H1 (cell line): ENCODE results near the gene GZMM. TPM values are rescaled to one million over a fixed set of nuclear protein-coding genes. Genes with fewer than 3 reads are reported as not detected.

Experiments used
- CTCF ChIA-PET: fragments of 300-600 bp; sonication (Branson Sonifier 250); formaldehyde crosslinking; loops from one replicate; lab custom pipeline; 2021; ENCODE audit not compliant: partially characterized antibody; lab: Charles Lee
- POLR2A ChIA-PET: fragments of 300-600 bp; sonication (Branson Sonifier 250); formaldehyde crosslinking; loops from one replicate; lab custom pipeline; 2021; ENCODE audit warnings: inconsistent platforms; ENCODE audit not compliant: partially characterized antibody; lab: Charles Lee
- DNase-seq, 2 experiments: peaks; one replicate each; pipeline versions ENCODE4 v3.0.0 to v3.0.0-alpha.2; 2010 to 2022; ENCODE audit warnings: low spot score in 2 of 2, low read depth in 1 of 2, mixed read lengths in 1 of 2
- FAIRE-seq: peaks from 2 replicates; lab custom pipeline; 2011; peaks lifted over from hg19 to GRCh38; lab: Jason Lieb, UNC
- H2AFZ ChIP-seq: 2 replicates; pipeline ENCODE4 v1.8.1; 2012; ENCODE audit warnings: low read length, inconsistent platforms
- H2AK5ac ChIP-seq: 2 replicates; pipeline ENCODE4 v1.6.1; 2013; ENCODE audit warnings: low read depth, low read length
- H2BK120ac ChIP-seq: replicated peaks from 2 replicates; pipeline ENCODE3; 2013; ENCODE audit warnings: low read depth, low read length, inconsistent platforms
- H2BK12ac ChIP-seq: 2 replicates; pipeline ENCODE4 v1.6.1; 2013; ENCODE audit warnings: low read depth, low read length
- H2BK15ac ChIP-seq: 2 replicates; pipeline ENCODE4 v1.6.1; 2013; ENCODE audit warnings: low read length
- H2BK20ac ChIP-seq: 2 replicates; pipeline ENCODE4 v1.6.1; 2013; ENCODE audit warnings: low read length
- H2BK5ac ChIP-seq: 2 replicates; pipeline ENCODE4 v1.6.1; 2013; ENCODE audit warnings: low read depth, low read length
- H3K14ac ChIP-seq: 2 replicates; pipeline ENCODE4 v1.6.1; 2013; ENCODE audit warnings: inconsistent platforms; ENCODE audit not compliant: insufficient read length
- H3K18ac ChIP-seq: 2 replicates; pipeline ENCODE4 v1.6.1; 2013; ENCODE audit warnings: low read length; ENCODE audit errors: extremely low read depth
- H3K23ac ChIP-seq: 2 replicates; pipeline ENCODE4 v1.6.1; 2013; ENCODE audit warnings: inconsistent platforms; ENCODE audit not compliant: insufficient read length
- H3K23me2 ChIP-seq: 2 replicates; pipeline ENCODE4 v1.6.1; 2013; ENCODE audit warnings: low read depth, low read length
- H3K27ac ChIP-seq: 2 replicates; pipeline ENCODE4 v1.6.1; 2011; ENCODE audit warnings: low read depth, low read length, inconsistent platforms
- H3K27me3 ChIP-seq, 4 experiments: replicated peaks in 1 of 4; 1 replicate in 1 of 4; 2 replicates in 3 of 4; pipeline versions ENCODE4 v1.6.1 to v1.8.1; 2011 to 2013; ENCODE audit warnings: low read length in 3 of 4, mild to moderate bottlenecking in 3 of 4, inconsistent platforms in 2 of 4, mixed read lengths in 2 of 4, moderate library complexity in 1 of 4; ENCODE audit not compliant: control insufficient read depth in 3 of 4, insufficient read depth in 3 of 4; ENCODE audit errors: extremely low read depth in 1 of 4
- H3K36me3 ChIP-seq, 4 experiments: 2 replicates each; pipeline versions ENCODE4 v1.6.1 to v1.8.1; 2011 to 2013; ENCODE audit warnings: mild to moderate bottlenecking in 4 of 4, low read length in 3 of 4, moderate library complexity in 2 of 4, control low read depth in 1 of 4, inconsistent platforms in 1 of 4; ENCODE audit not compliant: insufficient read depth in 4 of 4, control insufficient read depth in 2 of 4
- H3K4ac ChIP-seq: replicated peaks from 2 replicates; pipeline ENCODE3; 2013; ENCODE audit warnings: low read length, low read depth, mixed read lengths, inconsistent platforms; ENCODE audit not compliant: insufficient read length
- H3K4me1 ChIP-seq, 4 experiments: replicated peaks in 1 of 4; 1 replicate in 1 of 4; 2 replicates in 3 of 4; pipeline versions ENCODE4 v1.6.1 to v1.8.1; 2011 to 2013; ENCODE audit warnings: low read length in 3 of 4, inconsistent platforms in 2 of 4, mixed read lengths in 1 of 4; ENCODE audit not compliant: insufficient read depth in 4 of 4, control insufficient read depth in 3 of 4
- H3K4me2 ChIP-seq, 2 experiments: 2 replicates each; pipeline versions ENCODE4 v1.6.1 to v1.8.1; 2011 to 2013; ENCODE audit warnings: low read depth in 2 of 2, low read length in 2 of 2, control low read depth in 1 of 2, inconsistent platforms in 1 of 2, mild to moderate bottlenecking in 1 of 2; ENCODE audit not compliant: insufficient read depth in 1 of 2
- H3K4me3 ChIP-seq, 4 experiments: fragments of 200-600, 300-600 bp in 1 of 4; sonication (generic), shearing (Covaris generic), sonication (Bioruptor Twin) in 1 of 4; 2 replicates each; pipeline versions ENCODE4 v1.5.1 to v1.8.1; 2011 to 2016; ENCODE audit warnings: low read length in 4 of 4, low read depth in 3 of 4, control low read depth in 2 of 4, inconsistent platforms in 2 of 4, mild to moderate bottlenecking in 2 of 4, mixed read lengths in 1 of 4, moderate library complexity in 1 of 4; ENCODE audit not compliant: insufficient read depth in 2 of 4; ENCODE audit errors: extremely low read depth in 1 of 4
- H3K56ac ChIP-seq: replicated peaks from 2 replicates; pipeline ENCODE3; 2013; ENCODE audit warnings: low read depth, mild to moderate bottlenecking, mixed read lengths, low read length, inconsistent platforms; ENCODE audit not compliant: insufficient read length
- H3K79me1 ChIP-seq: 2 replicates; pipeline ENCODE4 v1.6.1; 2013; ENCODE audit warnings: low read depth, low read length, control low read depth
- H3K79me2 ChIP-seq, 2 experiments: 2 replicates each; pipeline versions ENCODE4 v1.6.1 to v1.8.1; 2012 to 2013; ENCODE audit warnings: low read length in 2 of 2, mild to moderate bottlenecking in 2 of 2, inconsistent platforms in 1 of 2; ENCODE audit not compliant: insufficient read depth in 2 of 2, control insufficient read depth in 1 of 2
- H3K9ac ChIP-seq, 4 experiments: replicated peaks in 1 of 4; 1 replicate in 1 of 4; 2 replicates in 3 of 4; pipeline versions ENCODE4 v1.6.1 to v1.8.1; 2011 to 2013; ENCODE audit warnings: low read depth in 3 of 4, low read length in 3 of 4, control low read depth in 2 of 4, mild to moderate bottlenecking in 2 of 4, moderate library complexity in 2 of 4, inconsistent platforms in 1 of 4; ENCODE audit errors: extremely low read depth in 1 of 4
- H3K9me3 ChIP-seq, 2 experiments: 2 replicates each; pipeline versions ENCODE4 v1.6.1 to v1.8.1; 2012 to 2013; ENCODE audit warnings: mild to moderate bottlenecking in 2 of 2, moderate library complexity in 2 of 2, control low read depth in 1 of 2, inconsistent platforms in 1 of 2, low read depth in 1 of 2, low read length in 1 of 2, mixed read lengths in 1 of 2; ENCODE audit not compliant: insufficient read depth in 2 of 2
- H4K20me1 ChIP-seq, 2 experiments: replicated peaks in 1 of 2; 2 replicates each; pipeline versions ENCODE3 to v1.8.1; 2011 to 2013; ENCODE audit warnings: inconsistent platforms in 2 of 2, low read length in 2 of 2, mild to moderate bottlenecking in 1 of 2; ENCODE audit not compliant: insufficient read depth in 2 of 2, control insufficient read depth in 1 of 2
- H4K5ac ChIP-seq: 2 replicates; pipeline ENCODE4 v1.6.1; 2013; ENCODE audit warnings: low read length, low read depth, mixed read lengths, inconsistent platforms; ENCODE audit not compliant: insufficient read length
- H4K8ac ChIP-seq: 2 replicates; pipeline ENCODE4 v1.8.0; 2013; ENCODE audit warnings: mild to moderate bottlenecking, moderate library complexity, low read length, inconsistent platforms; ENCODE audit not compliant: insufficient read depth; ENCODE audit errors: extremely low read depth
- H4K91ac ChIP-seq: replicated peaks from 2 replicates; pipeline ENCODE3; 2013; ENCODE audit warnings: low read length, mixed read lengths, inconsistent platforms; ENCODE audit not compliant: insufficient read length
- ASH2L ChIP-seq: fragments of 200-600, 300-600 bp; sonication (generic); IDR thresholded peaks from one replicate; pipeline ENCODE4 v1.7.1; 2017; ENCODE audit warnings: low read length
- CTBP2 ChIP-seq: IDR thresholded peaks from 2 replicates; pipeline ENCODE4 v1.7.0; 2011; ENCODE audit warnings: borderline replicate concordance, mild to moderate bottlenecking, moderate library complexity, mixed read lengths, low read length; ENCODE audit not compliant: insufficient read depth, insufficient read length
- SP4 ChIP-seq: IDR thresholded peaks from 2 replicates; pipeline ENCODE4 v1.6.1; 2012; ENCODE audit warnings: low read length, inconsistent platforms
- SRF ChIP-seq: IDR thresholded peaks from 2 replicates; pipeline ENCODE4 v1.6.1; 2011; ENCODE audit warnings: mild to moderate bottlenecking, low read depth, low read length, moderate library complexity
- WGBS, 2 experiments: shearing (Covaris generic) in 1 of 2; methylation state at CpG; one replicate each; pipeline versions ENCODE4 v1.1.6 to v1.1.7; 2013 to 2015; ENCODE audit warnings: low lambda C conversion rate in 2 of 2, mixed read lengths in 2 of 2, inconsistent platforms in 1 of 2, low coverage in 1 of 2, missing lambda C conversion rate in 1 of 2; ENCODE audit not compliant: insufficient replicate concordance in 2 of 2, insufficient coverage in 1 of 2, insufficient read length in 1 of 2; ENCODE audit errors: extremely low coverage in 1 of 2, missing lambda C conversion rate in 1 of 2; 5-methylcytosine and 5-hydroxymethylcytosine counted together
- polyA plus RNA-seq, 7 experiments: library from polyadenylated mRNA; depleted of rRNA in 3 of 7; stranded (reverse) in 5 of 7; unstranded in 2 of 7; fragments of >200 nt in 5 of 7; fragments of 200-250 nt in 2 of 7; gene quantifications; 1 replicate in 5 of 7; 2 replicates in 1 of 7; 4 replicates in 1 of 7; pipeline versions ENCODE4 v1.2.1 to v1.2.3, GENCODE V29; 2011 to 2013; ENCODE audit warnings: missing spikeins in 2 of 7, mixed read lengths in 2 of 7
- total RNA-seq: library from RNA; stranded (reverse); fragmentation: NEBNext Ultra II Directional; extraction: Animal tissue kit (Norgen Biotek cat#: 25700); gene quantifications from 2 replicates; pipeline ENCODE4 v1.2.1, GENCODE V29; 2021

Gene GZMM
- total and polyA plus RNA-seq, 2 of the 8 experiments (the other 6 are each of a cell fraction or from before 2014, with no cell fraction given), result 0.09 to 0.32 TPM

DNA sequence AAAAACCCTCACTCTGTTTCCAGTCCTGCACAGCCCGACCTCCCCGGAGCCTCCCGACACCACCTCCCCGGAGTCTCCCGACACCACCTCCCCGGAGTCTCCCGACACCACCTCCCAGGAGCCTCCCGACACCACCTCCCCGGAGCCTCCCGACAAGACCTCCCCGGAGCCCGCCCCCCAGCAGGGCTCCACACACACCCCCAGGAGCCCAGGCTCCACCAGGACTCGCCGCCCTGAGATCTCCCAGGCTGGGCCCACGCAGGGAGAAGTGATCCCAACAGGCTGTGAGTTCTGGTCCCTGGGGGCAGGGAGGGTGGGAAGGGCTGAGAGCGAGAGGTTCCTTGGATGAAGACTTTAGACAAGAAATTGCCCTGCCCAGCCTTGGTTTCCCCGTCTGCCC, 42.2 kb upstream of the GZMM start:
- no peak for TF ChIP-seq CTBP2
- no peak for TF ChIP-seq SP4
- TF ChIP-seq ASH2L, result no peak
- TF ChIP-seq SRF, result no peak
- H3K36me3 ChIP-seq, result peaks cover 0 to 3% (median 0%) of the 10 kb centered on the region in 4 experiments; a peak in 1 of 8 replicates
- no peak overlapping the region for H3K4ac ChIP-seq
- H3K4me2 ChIP-seq, result no peak overlapping the region
- H4K20me1 ChIP-seq, result peaks cover 0 to 7% of the 10 kb centered on the region in 2 experiments
- no peak overlapping the region for H4K91ac ChIP-seq
- H3K23ac ChIP-seq, result no peak overlapping the region
- no peak overlapping the region for H2AK5ac ChIP-seq
- H3K79me1 ChIP-seq, result no peaks in the 10 kb centered on the region
- no peak overlapping the region for H2AFZ ChIP-seq
- H4K8ac ChIP-seq, result no peak overlapping the region
- no peaks in the 10 kb centered on the region for H3K9me3 ChIP-seq
- ChIA-PET CTCF (no interaction called here), POLR2A (no interaction called here)
- H2BK5ac ChIP-seq, result no peak overlapping the region
- H3K4me1 ChIP-seq, result peaks cover 0 to 9% (median 6%) of the 10 kb centered on the region in 4 experiments; a peak in 5 of 7 replicates
- H4K5ac ChIP-seq, result no peak overlapping the region
- H2BK20ac ChIP-seq, result no peak overlapping the region
- 89% methylated on average over 9 of the region's 17 CpGs; no CpG with 5 or more reads in 1 of the 2 experiments for WGBS, 2 experiments
- no peak overlapping the region for H3K18ac ChIP-seq
- H3K9ac ChIP-seq, result no peak overlapping the region
- FAIRE-seq, result no peak
- H3K56ac ChIP-seq, result no peak overlapping the region
- no peak overlapping the region for H2BK12ac ChIP-seq
- H3K4me3 ChIP-seq, result no peak overlapping the region
- H2BK120ac ChIP-seq, result no peak overlapping the region
- H2BK15ac ChIP-seq, result no peak overlapping the region
- H3K27ac ChIP-seq, result no peak overlapping the region
- H3K14ac ChIP-seq, result no peak overlapping the region
- no peaks in the 10 kb centered on the region for H3K79me2 ChIP-seq
- peaks cover 19 to 26% (median 22%) of the 10 kb centered on the region in 4 experiments for H3K27me3 ChIP-seq
- DNase-seq, result no peak
- peaks cover 10% of the 10 kb centered on the region; the same call in 1 of the 2 replicates for H3K23me2 ChIP-seq
